Activated CD4-positive, alpha-beta T cell treated with anti-CD3 and anti-CD28 coated beads, Interleukin-2, amount 10 ng/mL, durations not matched to agents 7 days and 5 days (primary cell): ENCODE measurements around the gene MRAP2. TPM values are rescaled to one million over a fixed set of nuclear protein-coding genes. Genes with fewer than 3 reads are reported as not detected.
"Not testable (repeated sequence)": the region's sequence is repeated elsewhere in the genome, so short reads cannot be mapped to it uniquely, and the experiment has no call there.

Source experiments
- CTCF ChIA-PET: fragments of 350-600 bp; sonication (Branson Sonifier 250); formaldehyde crosslinking; loops from one replicate; lab custom pipeline; 2021; ENCODE audit warnings: antibody characterized with exemption; lab: Charles Lee
- POLR2A ChIA-PET: fragments of 350-600 bp; sonication (Branson Sonifier 250); formaldehyde crosslinking; loops from one replicate; lab custom pipeline; 2021; ENCODE audit warnings: antibody characterized with exemption; lab: Charles Lee
- DNase-seq: peaks from one replicate; pipeline ENCODE4 v3.0.0-alpha.2; 2020
- H3K27ac Mint-ChIP-seq: one replicate; pipeline ENCODE4 v1.8.0; 2021; ENCODE audit warnings: mild to moderate bottlenecking, moderate library complexity, mixed read lengths
- H3K27me3 Mint-ChIP-seq: one replicate; pipeline ENCODE4 v1.8.0; 2021; ENCODE audit warnings: mixed read lengths
- H3K36me3 Mint-ChIP-seq: one replicate; pipeline ENCODE4 v1.8.0; 2021; ENCODE audit warnings: low read depth, mixed read lengths
- H3K4me1 Mint-ChIP-seq: one replicate; pipeline ENCODE4 v1.8.0; 2021; ENCODE audit warnings: mixed read lengths
- H3K4me3 Mint-ChIP-seq: one replicate; pipeline ENCODE4 v1.8.0; 2021; ENCODE audit warnings: mild to moderate bottlenecking, moderate library complexity, mixed read lengths
- H3K9me3 Mint-ChIP-seq: one replicate; pipeline ENCODE4 v1.8.0; 2021; ENCODE audit warnings: mixed read lengths
- total RNA-seq, 2 experiments: library from RNA; stranded (reverse); gene quantifications; one replicate each; pipeline ENCODE4 v1.2.3, GENCODE V29; 2021

The MRAP2 gene
- total RNA-seq, 2 experiments from 2014 or later: not detected

- ChIA-PET POLR2A (no interaction called here), CTCF (no interaction called here)
- H3K4me1 Mint-ChIP-seq: no peaks in the 10 kb centered on the region
- no peaks in the 10 kb centered on the region for H3K9me3 Mint-ChIP-seq
- DNase-seq: no peak
- H3K27me3 Mint-ChIP-seq: peaks cover 10% of the 10 kb centered on the region
- no peaks in the 10 kb centered on the region for H3K36me3 Mint-ChIP-seq
- H3K27ac Mint-ChIP-seq: no peak overlapping the region
- H3K4me3 Mint-ChIP-seq: no peak overlapping the region
These were observed 15.7 kb upstream of the MRAP2 start for GRCh38 chr6:84017709-84018452.

- H3K27ac Mint-ChIP-seq: no peak overlapping the region
- no peak overlapping the region for H3K4me3 Mint-ChIP-seq
- peaks cover 10% of the 10 kb centered on the region for H3K27me3 Mint-ChIP-seq
- no peaks in the 10 kb centered on the region for H3K36me3 Mint-ChIP-seq
- DNase-seq: no peak
- no peaks in the 10 kb centered on the region for H3K9me3 Mint-ChIP-seq
- POLR2A ChIA-PET: no interaction called here
- no peaks in the 10 kb centered on the region for H3K4me1 Mint-ChIP-seq
- CTCF ChIA-PET: no interaction called here
These were observed 15.0 kb upstream of the MRAP2 start for GRCh38 chr6:84018453-84019061.

- CTCF ChIA-PET: no interaction called here
- DNase-seq: no peak
- H3K4me3 Mint-ChIP-seq: no peak overlapping the region
- no peaks in the 10 kb centered on the region for H3K4me1 Mint-ChIP-seq
- H3K27me3 Mint-ChIP-seq: peaks cover 10% of the 10 kb centered on the region
- H3K27ac Mint-ChIP-seq: no peak overlapping the region
- H3K9me3 Mint-ChIP-seq: no peaks in the 10 kb centered on the region
- H3K36me3 Mint-ChIP-seq: no peaks in the 10 kb centered on the region
- POLR2A ChIA-PET: no interaction called here
These were observed 14.3 kb upstream of the MRAP2 start for GRCh38 chr6:84019141-84019841.

- no peak overlapping the region for H3K4me3 Mint-ChIP-seq
- ChIA-PET CTCF (no interaction called here), POLR2A (no interaction called here)
- H3K4me1 Mint-ChIP-seq: no peaks in the 10 kb centered on the region
- H3K27me3 Mint-ChIP-seq: peaks cover 10% of the 10 kb centered on the region
- no peaks in the 10 kb centered on the region for H3K36me3 Mint-ChIP-seq
- no peak overlapping the region for H3K27ac Mint-ChIP-seq
- H3K9me3 Mint-ChIP-seq: no peaks in the 10 kb centered on the region
- DNase-seq: no peak
These were observed 13.7 kb upstream of the MRAP2 start for GRCh38 chr6:84019842-84020211.

GRCh38 chr6:84021625-84022024 is 11.9 kb upstream of the MRAP2 start:
- peaks cover 10% of the 10 kb centered on the region for H3K27me3 Mint-ChIP-seq
- no peaks in the 10 kb centered on the region for H3K36me3 Mint-ChIP-seq
- peaks cover 5% of the 10 kb centered on the region for H3K9me3 Mint-ChIP-seq
- no peaks in the 10 kb centered on the region for H3K4me1 Mint-ChIP-seq
- DNase-seq: no peak
- H3K4me3 Mint-ChIP-seq: no peak overlapping the region
- CTCF ChIA-PET: no interaction called here
- POLR2A ChIA-PET: no interaction called here
- no peak overlapping the region for H3K27ac Mint-ChIP-seq

- CTCF ChIA-PET: no interaction called here
These were observed 6.8 kb upstream of the MRAP2 start for GRCh38 chr6:84026721-84027164.

GRCh38 chr6:84027340-84028181 is 6.0 kb upstream of the MRAP2 start:
- POLR2A ChIA-PET: no interaction called here

More at GRCh38 chr6:84026721-84027164, 6.8 kb upstream of the MRAP2 start:
- Mint-ChIP-seq H3K9me3 (peaks cover 5% of the 10 kb centered on the region), H3K27me3 (peaks cover 7% of the 10 kb centered on the region), H3K4me3 (no peak overlapping the region), H3K4me1 (no peaks in the 10 kb centered on the region), H3K36me3 (no peaks in the 10 kb centered on the region), H3K27ac (no peak overlapping the region)
- POLR2A ChIA-PET: no interaction called here
- no peak for DNase-seq

GRCh38 chr6:84028350-84028749 is 5.2 kb upstream of the MRAP2 start:
- DNase-seq: no peak
- H3K9me3 Mint-ChIP-seq: peaks cover 5% of the 10 kb centered on the region
- H3K27me3 Mint-ChIP-seq: peaks cover 20% of the 10 kb centered on the region
- ChIA-PET CTCF (no interaction called here), POLR2A (no interaction called here)
- no peaks in the 10 kb centered on the region for H3K4me1 Mint-ChIP-seq
- no peak overlapping the region for H3K27ac Mint-ChIP-seq
- no peaks in the 10 kb centered on the region for H3K36me3 Mint-ChIP-seq
- no peak overlapping the region for H3K4me3 Mint-ChIP-seq

More at GRCh38 chr6:84027340-84028181, 6.0 kb upstream of the MRAP2 start:
- no peak overlapping the region for H3K4me3 Mint-ChIP-seq
- CTCF ChIA-PET: no interaction called here
- no peak for DNase-seq
- no peaks in the 10 kb centered on the region for H3K36me3 Mint-ChIP-seq
- H3K27me3 Mint-ChIP-seq: peaks cover 13% of the 10 kb centered on the region
- H3K4me1 Mint-ChIP-seq: no peaks in the 10 kb centered on the region
- peaks cover 5% of the 10 kb centered on the region for H3K9me3 Mint-ChIP-seq
- no peak overlapping the region for H3K27ac Mint-ChIP-seq

GRCh38 chr6:84032000-84032399 is 1.6 kb upstream of the MRAP2 start:
- POLR2A ChIA-PET, H3K4me1 Mint-ChIP-seq, H3K27ac Mint-ChIP-seq, H3K36me3 Mint-ChIP-seq, H3K9me3 Mint-ChIP-seq, CTCF ChIA-PET, H3K4me3 Mint-ChIP-seq, DNase-seq: not testable (repeated sequence)
- peaks cover 37% of the 10 kb centered on the region for H3K27me3 Mint-ChIP-seq

GRCh38 chr6:84035484-84035883 is 1.9 kb downstream of the MRAP2 start:
- peaks cover 37% of the 10 kb centered on the region for H3K27me3 Mint-ChIP-seq
- no peaks in the 10 kb centered on the region for H3K9me3 Mint-ChIP-seq
- POLR2A ChIA-PET: no interaction called here
- H3K27ac Mint-ChIP-seq: no peak overlapping the region
- H3K4me1 Mint-ChIP-seq: no peaks in the 10 kb centered on the region
- CTCF ChIA-PET: interaction anchor here (0.7 kb wide), 2 partner anchors 113 to 274 kb away, joined by 3 read pairs; no protein-coding TSS in a partner anchor
- DNase-seq: no peak
- H3K36me3 Mint-ChIP-seq: no peaks in the 10 kb centered on the region
- no peak overlapping the region for H3K4me3 Mint-ChIP-seq

- no peaks in the 10 kb centered on the region for H3K9me3 Mint-ChIP-seq
- no peaks in the 10 kb centered on the region for H3K4me1 Mint-ChIP-seq
- H3K27ac Mint-ChIP-seq: no peak overlapping the region
- DNase-seq: no peak
- no peaks in the 10 kb centered on the region for H3K36me3 Mint-ChIP-seq
- H3K4me3 Mint-ChIP-seq: no peak overlapping the region
- ChIA-PET CTCF (interaction anchor here (0.8 kb wide), 1 partner anchor 158 kb away, joined by 4 read pairs; no protein-coding TSS in a partner anchor), POLR2A (no interaction called here)
- H3K27me3 Mint-ChIP-seq: peaks cover 25% of the 10 kb centered on the region
These were observed 4.0 kb downstream of the MRAP2 start for GRCh38 chr6:84037425-84038089.

- no peak for DNase-seq
- Mint-ChIP-seq H3K36me3 (no peaks in the 10 kb centered on the region), H3K27me3 (no peaks in the 10 kb centered on the region), H3K4me1 (no peaks in the 10 kb centered on the region), H3K27ac (no peak overlapping the region), H3K4me3 (no peak overlapping the region), H3K9me3 (no peaks in the 10 kb centered on the region)
- POLR2A ChIA-PET: no interaction called here
- CTCF ChIA-PET: no interaction called here
These were observed 9.0 kb downstream of the MRAP2 start for GRCh38 chr6:84042603-84043002.
